Measurements from ENCODE around the gene IFNL2.
"Not testable (repeated sequence)": the region's sequence is repeated elsewhere in the genome, so short reads cannot be mapped to it uniquely, and the experiment has no call there.

IFNL2 gene

DNA sequence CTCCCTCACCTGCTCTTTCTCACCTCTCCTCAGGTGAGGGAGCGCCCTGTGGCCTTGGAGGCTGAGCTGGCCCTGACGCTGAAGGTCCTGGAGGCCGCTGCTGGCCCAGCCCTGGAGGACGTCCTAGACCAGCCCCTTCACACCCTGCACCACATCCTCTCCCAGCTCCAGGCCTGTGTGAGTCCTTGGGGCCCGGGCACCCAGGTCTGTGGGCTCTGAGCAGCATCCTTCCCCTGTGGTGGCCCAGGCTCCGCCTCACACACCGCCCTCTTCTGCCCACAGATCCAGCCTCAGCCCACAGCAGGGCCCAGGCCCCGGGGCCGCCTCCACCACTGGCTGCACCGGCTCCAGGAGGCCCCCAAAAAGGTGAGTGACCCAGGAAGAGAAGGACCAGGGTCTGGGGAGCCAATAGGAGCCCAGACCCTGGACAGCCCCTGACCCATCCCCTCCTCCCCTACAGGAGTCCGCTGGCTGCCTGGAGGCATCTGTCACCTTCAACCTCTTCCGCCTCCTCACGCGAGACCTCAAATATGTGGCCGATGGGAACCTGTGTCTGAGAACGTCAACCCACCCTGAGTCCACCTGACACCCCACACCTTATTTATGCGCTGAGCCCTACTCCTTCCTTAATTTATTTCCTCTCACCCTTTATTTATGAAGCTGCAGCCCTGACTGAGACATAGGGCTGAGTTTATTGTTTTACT lies 29.9 kb downstream of the IFNL2 start:
- DNase-seq = no peak

GRCh38 chr19:39299404-39299803 lies 31.2 kb downstream of the IFNL2 start:
- DNase-seq = no peak

DNA sequence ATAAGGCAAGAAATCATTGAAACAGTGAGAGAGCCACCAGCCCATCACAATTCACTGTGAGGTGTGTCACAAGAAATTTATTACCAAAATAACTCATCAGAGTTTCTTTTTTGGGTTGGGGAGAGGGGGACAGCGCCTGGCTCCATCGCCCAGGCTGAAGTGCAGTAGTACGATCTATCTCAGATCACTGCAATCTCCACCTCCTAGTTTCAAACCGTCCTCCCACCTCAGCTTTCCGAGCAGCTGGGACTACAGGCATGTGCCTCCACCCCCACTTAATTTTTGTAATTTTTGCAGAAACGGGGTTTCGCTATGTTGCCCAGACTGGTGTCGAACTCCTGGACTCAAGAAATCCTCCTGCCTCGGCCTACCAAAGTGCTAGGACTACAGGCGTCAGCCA lies 31.6 kb downstream of the IFNL2 start:
- DNase-seq = no peak

- no peak for DNase-seq
Observed at GRCh38 chr19:39301021-39301420, 32.8 kb downstream of the IFNL2 start.

GRCh38 chr19:39301562-39301961 lies 33.4 kb downstream of the IFNL2 start:
- no peak for DNase-seq

- DNase-seq = no peak
Observed at GRCh38 chr19:39303373-39304184, 35.4 kb downstream of the IFNL2 start.

DNA sequence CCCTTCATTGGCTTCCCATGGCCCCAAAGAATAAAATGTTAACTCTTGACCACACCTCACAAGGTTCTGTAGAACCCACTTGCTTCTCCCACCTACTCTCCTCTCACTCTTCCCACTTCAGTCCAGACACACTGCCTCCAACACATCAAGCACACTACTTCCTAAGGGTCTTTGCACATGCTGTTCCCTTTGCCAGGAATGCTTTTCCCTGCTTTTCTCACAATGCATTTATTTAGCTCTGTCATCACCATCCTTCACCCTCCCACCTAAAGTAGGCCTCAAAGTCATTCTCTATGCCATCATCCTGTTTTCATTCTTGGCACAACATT lies 36.0 kb downstream of the IFNL2 start:
- no peak for DNase-seq

GRCh38 chr19:39304701-39305571 lies 36.7 kb downstream of the IFNL2 start:
- DNase-seq = no peak

- DNase-seq = no peak
Observed at GRCh38 chr19:39306075-39306474, 37.9 kb downstream of the IFNL2 start.

- peak; percentile 92 for DNase-seq
Observed at GRCh38 chr19:39307046-39307821, 39.0 kb downstream of the IFNL2 start.

GRCh38 chr19:39307822-39308530 lies 39.8 kb downstream of the IFNL2 start:
- DNase-seq = no peak

DNA sequence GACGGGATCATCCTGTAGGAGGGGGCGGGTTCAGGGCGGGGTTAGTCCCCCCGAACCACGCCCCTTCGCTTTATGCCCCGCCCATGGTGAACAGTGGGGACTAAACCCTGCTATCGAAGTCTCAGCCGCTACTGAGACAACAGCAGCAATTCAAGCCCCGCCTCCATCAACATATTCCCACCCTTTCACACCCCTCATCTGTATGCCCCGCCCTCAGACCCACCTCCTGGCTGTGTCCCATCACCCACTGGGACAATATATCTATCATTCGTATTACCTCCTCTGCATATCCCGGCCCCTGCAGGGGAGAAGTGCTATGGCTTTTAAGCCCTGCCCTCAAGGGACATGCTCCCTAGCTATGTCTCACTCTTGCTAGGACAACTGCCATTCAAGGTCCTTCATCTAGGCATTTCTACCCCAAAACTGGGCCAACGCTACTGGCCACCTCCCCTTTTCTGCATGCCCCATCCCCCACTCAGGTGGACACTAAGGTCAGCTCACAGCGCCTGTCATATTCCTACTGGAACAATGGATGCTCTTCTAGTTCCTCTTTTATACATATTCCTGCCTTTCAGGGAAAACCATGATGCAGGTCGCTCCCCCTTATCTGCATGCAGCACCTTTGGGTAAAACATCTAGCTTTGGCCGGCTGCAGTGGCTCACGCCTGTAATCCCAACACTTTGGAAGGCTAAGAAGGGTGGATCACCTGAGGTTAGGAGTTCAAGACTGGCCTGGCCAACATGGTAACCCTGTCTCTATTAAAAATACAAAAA lies 40.5 kb downstream of the IFNL2 start:
- DNase-seq = no peak

DNA sequence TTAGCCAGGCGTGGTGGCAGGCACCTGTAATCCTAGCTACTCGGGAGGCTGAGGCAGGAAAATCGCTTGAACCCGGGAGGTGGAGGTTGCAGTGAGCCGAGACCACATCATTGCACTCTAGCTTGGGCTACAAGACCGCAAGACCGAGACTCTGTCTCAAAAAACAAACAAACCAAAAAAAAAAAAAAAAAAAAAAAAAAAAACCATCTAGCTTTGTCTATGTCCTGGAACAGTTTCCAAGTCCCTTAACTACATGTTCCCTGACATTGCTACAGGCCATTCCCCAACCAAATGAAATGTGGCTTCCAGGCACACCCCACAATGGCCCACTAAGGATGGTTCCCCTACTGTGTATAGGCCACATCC lies 41.1 kb downstream of the IFNL2 start:
- DNase-seq = not testable (repeated sequence)

DNA sequence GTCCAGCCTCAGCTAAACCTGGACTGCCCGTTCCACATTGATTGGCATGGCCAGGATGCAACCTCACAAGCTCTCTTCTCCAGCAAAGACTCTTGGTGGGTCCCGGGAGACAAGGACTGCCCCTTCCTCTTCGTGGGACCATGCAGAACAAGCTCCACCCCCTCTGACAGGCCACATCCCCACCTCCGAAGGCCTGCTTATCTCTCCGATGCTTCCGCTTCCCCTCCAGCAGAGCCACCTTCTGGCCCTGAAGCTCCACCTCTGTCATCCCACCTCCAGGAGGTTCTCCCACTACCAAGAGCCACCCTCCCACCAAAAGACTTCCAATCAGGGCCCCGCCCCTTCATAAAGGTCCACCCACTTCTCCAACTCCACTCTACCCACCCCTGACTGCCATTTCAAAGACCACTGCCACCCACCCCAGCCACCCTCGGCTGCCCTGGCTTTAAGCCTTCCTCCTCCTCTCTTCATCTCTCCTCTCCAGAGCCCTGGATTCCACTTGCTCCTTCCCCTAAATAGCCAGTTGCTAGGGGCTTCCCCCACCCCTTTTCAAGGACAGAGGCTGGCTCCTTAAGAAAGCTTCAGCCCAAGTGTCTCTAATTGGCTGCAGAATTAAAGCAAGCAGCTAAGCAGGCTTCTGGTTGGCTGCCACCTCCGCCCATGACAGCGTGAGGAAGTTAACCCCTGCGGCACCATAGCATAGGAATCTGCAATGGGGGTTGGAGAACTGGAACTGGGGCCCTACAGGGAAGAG lies 42.5 kb downstream of the IFNL2 start:
- DNase-seq = no peak

DNA sequence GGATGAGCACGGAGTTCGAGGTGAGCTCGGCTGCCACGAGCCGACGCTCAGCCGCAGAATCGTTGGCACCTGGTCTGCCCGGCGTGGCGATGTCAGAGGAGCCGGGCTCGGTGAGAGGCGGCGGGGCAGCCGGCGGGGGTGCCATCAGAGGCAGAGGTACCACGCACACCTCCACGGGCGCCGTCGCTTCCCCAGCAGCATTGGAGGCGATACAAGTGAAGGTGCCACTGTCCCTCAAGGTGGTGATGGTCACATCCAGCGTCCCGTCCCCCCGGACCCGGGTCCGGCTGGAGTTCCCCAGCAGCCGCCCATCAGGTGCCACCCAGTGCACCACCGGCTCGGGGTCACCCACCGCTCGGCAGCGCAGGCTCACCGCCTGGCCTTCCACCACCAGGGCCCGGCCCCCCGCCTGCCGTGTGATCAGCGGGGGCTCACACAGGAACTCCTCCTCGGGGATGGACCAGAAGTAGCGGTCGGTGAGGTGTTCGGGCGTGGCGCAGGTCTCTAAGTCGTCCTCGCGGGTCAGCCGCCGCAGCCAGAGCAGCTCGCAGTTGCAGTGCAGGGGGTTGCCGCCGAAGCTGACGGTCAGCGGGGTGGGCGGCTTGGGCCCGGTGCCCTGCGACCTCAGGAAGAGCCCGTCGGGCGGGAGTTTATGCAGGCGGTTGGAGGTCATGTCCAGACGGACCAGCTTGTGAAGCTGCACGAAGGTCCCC lies 46.0 kb downstream of the IFNL2 start:
- DNase-seq = no peak

DNA sequence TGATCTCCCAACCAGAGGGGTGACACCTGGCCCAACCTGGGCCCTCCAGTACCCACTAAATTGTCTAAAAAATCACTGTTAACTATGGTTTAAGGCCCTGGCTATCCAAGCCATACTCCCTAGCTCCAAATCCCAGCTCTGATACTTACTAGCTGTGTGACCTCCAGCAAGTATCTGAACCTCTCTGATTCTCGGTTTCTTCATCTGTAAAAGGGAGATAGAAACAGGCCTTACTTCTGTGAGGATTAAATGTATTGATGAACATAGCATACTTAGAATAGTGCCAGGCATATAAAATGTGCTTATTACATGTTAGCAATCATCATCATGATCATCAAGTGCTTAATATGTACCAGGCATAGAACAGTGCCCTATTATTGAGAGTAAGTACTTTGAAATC lies 47.7 kb downstream of the IFNL2 start:
- no peak for DNase-seq

- no peak for DNase-seq
Observed at GRCh38 chr19:39316627-39317321, 48.6 kb downstream of the IFNL2 start.

DNA sequence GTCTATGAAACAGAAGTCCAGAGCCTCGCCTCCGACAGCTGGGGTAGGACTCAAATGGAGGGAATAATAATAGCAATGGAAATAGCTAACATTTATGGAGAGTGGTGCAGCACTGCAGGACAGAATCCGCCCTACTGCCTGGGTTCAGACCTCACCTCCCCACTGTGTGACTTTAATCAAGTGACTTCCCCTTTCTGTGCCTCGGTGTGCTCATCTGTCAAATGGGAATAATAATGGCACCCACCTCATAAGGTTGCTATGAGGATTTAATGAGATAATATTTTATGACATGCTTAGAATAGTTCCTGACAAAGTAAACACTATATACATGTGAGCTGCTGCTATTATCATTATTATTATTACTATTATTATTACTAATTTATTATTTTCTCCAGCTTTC lies 49.3 kb downstream of the IFNL2 start:
- DNase-seq = no peak

DNA sequence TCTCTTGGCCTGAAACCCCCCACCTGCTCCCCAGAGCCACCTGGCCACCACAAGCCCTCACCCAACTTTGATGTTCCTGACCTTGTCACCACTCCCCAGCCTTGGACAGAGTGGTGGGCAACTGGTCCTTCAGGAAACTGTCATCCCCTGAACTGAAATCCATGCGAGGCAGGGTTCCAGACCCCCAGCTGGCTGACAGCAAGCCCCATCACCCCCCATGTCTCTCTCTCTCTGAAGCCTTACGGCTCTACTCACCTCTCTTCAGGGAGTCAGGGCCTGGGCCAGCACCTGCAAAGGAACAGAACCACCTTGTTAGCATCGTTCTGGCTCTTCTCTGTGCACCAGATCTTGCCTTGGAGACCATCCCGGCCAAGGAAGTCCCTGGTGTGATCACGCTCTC lies 49.9 kb downstream of the IFNL2 start:
- no peak for DNase-seq

All from NCI-H748 treated with DMSO at 0.1 percent for 48 hours (cell line).